Neural progenitor cell (in vitro differentiated cells): ENCODE results near the gene ABI3BP. TPM values are rescaled to one million over a fixed set of nuclear protein-coding genes. Genes with fewer than 3 reads are reported as not detected.
"Not testable (repeated sequence)": the region's sequence is repeated elsewhere in the genome, so short reads cannot be mapped to it uniquely, and the experiment has no call there.

Experiments used
- DNase-seq: peaks from one replicate; pipeline ENCODE4 v3.0.0-alpha.2; 2016; ENCODE audit warnings: low spot score
- H2AFZ ChIP-seq: fragments of 200-600 bp; sonication (generic); replicated peaks from 2 replicates; pipeline ENCODE4 v1.6.1; 2016; ENCODE audit warnings: antibody characterized with exemption
- H3F3A ChIP-seq: fragments of 200-600 bp; sonication (generic); 2 replicates; pipeline ENCODE4 v1.6.1; 2016; ENCODE audit warnings: antibody characterized with exemption, low read depth
- H3K27ac ChIP-seq: fragments of 200-600 bp; sonication (generic); 2 replicates; pipeline ENCODE4 v1.5.1; 2016; ENCODE audit warnings: mild to moderate bottlenecking
- H3K27me3 ChIP-seq: fragments of 200-600 bp; sonication (generic); 2 replicates; pipeline ENCODE4 v1.6.1; 2016; ENCODE audit warnings: mild to moderate bottlenecking, moderate library complexity
- H3K36me3 ChIP-seq: fragments of 200-600 bp; sonication (generic); 2 replicates; pipeline ENCODE4 v1.5.1; 2016
- H3K4me1 ChIP-seq: fragments of 200-600 bp; sonication (generic); 2 replicates; pipeline ENCODE4 v1.6.1; 2016; ENCODE audit warnings: mixed run types
- H3K4me2 ChIP-seq: fragments of 200-600 bp; sonication (generic); 2 replicates; pipeline ENCODE4 v1.6.1; 2016
- H3K4me3 ChIP-seq: fragments of 200-600 bp; sonication (generic); 2 replicates; pipeline ENCODE4 v1.5.1; 2016
- H3K79me2 ChIP-seq: fragments of 200-600 bp; sonication (generic); 2 replicates; pipeline ENCODE4 v1.6.1; 2016; ENCODE audit warnings: low read depth
- H3K9ac ChIP-seq: fragments of 200-600 bp; sonication (generic); 2 replicates; pipeline ENCODE4 v1.6.1; 2016
- H3K9me3 ChIP-seq: fragments of 200-600 bp; sonication (generic); 2 replicates; pipeline ENCODE4 v1.5.1; 2016; ENCODE audit warnings: low read depth
- H4K20me1 ChIP-seq: fragments of 200-600 bp; sonication (generic); 2 replicates; pipeline ENCODE4 v1.6.1; 2016; ENCODE audit warnings: low read depth
- H3K27ac Mint-ChIP-seq: 3 replicates; pipeline ENCODE4 v1.8.0; 2021; ENCODE audit warnings: mixed read lengths
- H3K27me3 Mint-ChIP-seq: 2 replicates; pipeline ENCODE4 v1.8.0; 2022; ENCODE audit warnings: low read depth, mild to moderate bottlenecking, inconsistent platforms, moderate library complexity, mixed read lengths; ENCODE audit not compliant: insufficient read depth
- H3K36me3 Mint-ChIP-seq: 3 replicates; pipeline ENCODE4 v1.8.0; 2021; ENCODE audit warnings: mixed read lengths
- H3K4me1 Mint-ChIP-seq: 3 replicates; pipeline ENCODE4 v1.8.0; 2021; ENCODE audit warnings: mixed read lengths
- H3K4me3 Mint-ChIP-seq: 3 replicates; pipeline ENCODE4 v1.8.0; 2021; ENCODE audit warnings: mild to moderate bottlenecking, moderate library complexity, mixed read lengths
- H3K9me3 Mint-ChIP-seq: 3 replicates; pipeline ENCODE4 v1.8.0; 2020; ENCODE audit warnings: mixed read lengths
- CTCF ChIP-seq: fragments of 200-600 bp; sonication (generic); IDR thresholded peaks from 2 replicates; pipeline ENCODE4 v1.5.1; 2017; ENCODE audit warnings: antibody characterized with exemption, mild to moderate bottlenecking
- EZH2 ChIP-seq: fragments of 200-600 bp; sonication (generic); IDR thresholded peaks from 2 replicates; pipeline ENCODE4 v1.6.1; 2017; ENCODE audit warnings: antibody characterized with exemption, mild to moderate bottlenecking, moderate library complexity
- EZH2phosphoT487 ChIP-seq: fragments of 200-600 bp; sonication (generic); IDR thresholded peaks from 2 replicates; pipeline ENCODE4 v1.6.1; 2017; ENCODE audit warnings: antibody characterized with exemption
- total RNA-seq: library from RNA; depleted of rRNA; stranded (reverse); fragments of >200 nt; gene quantifications from 2 replicates; pipeline ENCODE4 v1.2.3, GENCODE V29; 2015; ENCODE audit warnings: low replicate concordance

The ABI3BP gene
- total RNA-seq, 1 donor from 2014 or later: not detected

GRCh38 chr3:101020351-101021015 lies 27.3 kb upstream of the ABI3BP start:
- Histone ChIP-seq H3K9me3 (no peaks in the 10 kb centered on the region), H3K4me2 (no peak overlapping the region), H3K27ac (no peak overlapping the region), H3K4me3 (no peak overlapping the region), H3K9ac (no peak overlapping the region), H3K79me2 (no peaks in the 10 kb centered on the region), H3K4me1 (no peaks in the 10 kb centered on the region), H3F3A (no peaks in the 10 kb centered on the region), H2AFZ (no peak overlapping the region), H3K36me3 (no peaks in the 10 kb centered on the region), H3K27me3 (no peaks in the 10 kb centered on the region), H4K20me1 (no peaks in the 10 kb centered on the region)
- Mint-ChIP-seq H3K4me3 (no peak overlapping the region), H3K27ac (no peak overlapping the region), H3K36me3 (no peaks in the 10 kb centered on the region), H3K9me3 (peaks cover 5% of the 10 kb centered on the region), H3K4me1 (no peaks in the 10 kb centered on the region), H3K27me3 (no peaks in the 10 kb centered on the region)
- TF ChIP-seq EZH2: no peak
- no peak for TF ChIP-seq CTCF
- no peak for TF ChIP-seq EZH2phosphoT487
- DNase-seq: no peak

GRCh38 chr3:101017017-101017416 lies 23.8 kb upstream of the ABI3BP start:
- Histone ChIP-seq H3K4me3 (no peak overlapping the region), H3K27ac (no peak overlapping the region), H3K27me3 (no peaks in the 10 kb centered on the region), H4K20me1 (no peaks in the 10 kb centered on the region), H3K9me3 (no peaks in the 10 kb centered on the region), H3K4me2 (no peak overlapping the region), H3K4me1 (no peaks in the 10 kb centered on the region), H3F3A (no peaks in the 10 kb centered on the region), H2AFZ (no peak overlapping the region), H3K79me2 (no peaks in the 10 kb centered on the region), H3K36me3 (no peaks in the 10 kb centered on the region), H3K9ac (no peak overlapping the region)
- H3K9me3 Mint-ChIP-seq: peaks cover 2% of the 10 kb centered on the region
- H3K27ac Mint-ChIP-seq: no peak overlapping the region
- no peak for DNase-seq
- no peaks in the 10 kb centered on the region for H3K4me1 Mint-ChIP-seq
- H3K27me3 Mint-ChIP-seq: no peaks in the 10 kb centered on the region
- no peak for TF ChIP-seq EZH2phosphoT487
- no peak for TF ChIP-seq CTCF
- TF ChIP-seq EZH2: no peak
- H3K36me3 Mint-ChIP-seq: no peaks in the 10 kb centered on the region
- H3K4me3 Mint-ChIP-seq: no peak overlapping the region

GRCh38 chr3:101012312-101012711 lies 19.1 kb upstream of the ABI3BP start:
- not testable (repeated sequence) for H3K4me1 Mint-ChIP-seq, H3K27me3 Mint-ChIP-seq, H3K36me3 ChIP-seq, H3K27me3 ChIP-seq, H4K20me1 ChIP-seq, H3K9me3 Mint-ChIP-seq, H3K4me1 ChIP-seq, H3K4me3 Mint-ChIP-seq, H3K4me3 ChIP-seq, H3K27ac ChIP-seq, H3K9ac ChIP-seq, H3K4me2 ChIP-seq, H3K9me3 ChIP-seq, H3K27ac Mint-ChIP-seq, DNase-seq, H3F3A ChIP-seq, H2AFZ ChIP-seq, H3K36me3 Mint-ChIP-seq, H3K79me2 ChIP-seq

GRCh38 chr3:101011136-101011535 lies 17.9 kb upstream of the ABI3BP start:
- no peaks in the 10 kb centered on the region for H3K79me2 ChIP-seq
- peaks cover 6% of the 10 kb centered on the region for H3K9me3 Mint-ChIP-seq
- no peak for TF ChIP-seq EZH2
- TF ChIP-seq CTCF: no peak
- TF ChIP-seq EZH2phosphoT487: no peak
- H3K4me1 Mint-ChIP-seq: no peaks in the 10 kb centered on the region
- H3K4me3 Mint-ChIP-seq: no peak overlapping the region
- H3K4me1 ChIP-seq: no peaks in the 10 kb centered on the region
- no peaks in the 10 kb centered on the region for H4K20me1 ChIP-seq
- no peaks in the 10 kb centered on the region for H3K9me3 ChIP-seq
- H3K27ac ChIP-seq: no peak overlapping the region
- no peaks in the 10 kb centered on the region for H3K27me3 ChIP-seq
- DNase-seq: no peak
- H3K36me3 ChIP-seq: no peaks in the 10 kb centered on the region
- no peak overlapping the region for H3K9ac ChIP-seq
- H3K36me3 Mint-ChIP-seq: no peaks in the 10 kb centered on the region
- no peak overlapping the region for H2AFZ ChIP-seq
- H3K4me2 ChIP-seq: no peak overlapping the region
- H3K27me3 Mint-ChIP-seq: peaks cover 3% of the 10 kb centered on the region
- no peaks in the 10 kb centered on the region for H3F3A ChIP-seq
- H3K4me3 ChIP-seq: no peak overlapping the region
- no peak overlapping the region for H3K27ac Mint-ChIP-seq
